Inferior parietal cortex (tissue), 1 donor: ENCODE results near the gene NCOA5.
"Not testable (repeated sequence)": the region's sequence is repeated elsewhere in the genome, so short reads cannot be mapped to it uniquely, and the experiment has no call there.

ENCODE experiments used
- DNase-seq: peaks from one replicate; pipeline ENCODE4 v3.0.0-alpha.2; 2016; ENCODE audit errors: extremely low spot score

Gene NCOA5

GRCh38 chr20:46091622-46092535 lies 2.1 kb upstream of the NCOA5 start:
- DNase-seq: not testable (repeated sequence)

GRCh38 chr20:46089167-46089416 lies 670 bp downstream of the NCOA5 start:
- no peak for DNase-seq

DNA sequence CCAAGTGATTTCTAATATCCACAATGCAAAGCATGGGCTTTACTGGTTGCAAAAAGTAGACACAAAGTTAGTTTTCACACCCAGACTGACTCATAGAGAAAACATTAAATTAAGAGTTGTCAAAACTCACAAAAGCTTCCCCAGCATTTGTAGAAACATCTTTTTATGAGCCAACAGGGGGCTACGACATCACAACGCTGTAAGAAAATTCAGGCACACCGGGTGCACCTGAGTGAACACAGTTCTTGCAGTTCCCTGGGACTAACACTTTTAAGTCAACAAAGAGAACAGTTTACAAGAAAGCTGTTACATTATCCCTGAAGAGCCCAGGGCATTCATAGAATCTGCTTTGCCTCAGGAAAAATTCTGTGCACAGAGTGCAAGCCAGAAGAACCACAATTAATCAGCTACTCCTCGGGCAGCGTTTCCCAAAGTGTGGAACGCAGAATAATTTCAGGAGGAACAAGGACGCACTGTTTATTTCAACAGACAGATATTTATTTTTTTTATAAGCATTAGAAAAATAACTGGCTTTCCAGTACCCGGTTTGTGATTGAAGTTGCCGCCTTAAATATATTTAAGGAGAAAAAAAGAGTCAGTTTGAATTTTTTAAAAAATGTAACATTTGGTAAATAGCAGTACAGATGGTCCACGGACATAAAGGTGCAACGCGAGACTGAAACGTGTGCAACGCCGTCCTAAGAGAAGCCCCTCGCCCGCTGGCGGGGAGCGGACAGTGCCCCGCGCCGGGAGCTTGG lies 1.2 kb downstream of the NCOA5 start:
- no peak for DNase-seq

- no peak for DNase-seq
Measured at GRCh38 chr20:46087161-46087560, 2.6 kb downstream of the NCOA5 start.

DNA sequence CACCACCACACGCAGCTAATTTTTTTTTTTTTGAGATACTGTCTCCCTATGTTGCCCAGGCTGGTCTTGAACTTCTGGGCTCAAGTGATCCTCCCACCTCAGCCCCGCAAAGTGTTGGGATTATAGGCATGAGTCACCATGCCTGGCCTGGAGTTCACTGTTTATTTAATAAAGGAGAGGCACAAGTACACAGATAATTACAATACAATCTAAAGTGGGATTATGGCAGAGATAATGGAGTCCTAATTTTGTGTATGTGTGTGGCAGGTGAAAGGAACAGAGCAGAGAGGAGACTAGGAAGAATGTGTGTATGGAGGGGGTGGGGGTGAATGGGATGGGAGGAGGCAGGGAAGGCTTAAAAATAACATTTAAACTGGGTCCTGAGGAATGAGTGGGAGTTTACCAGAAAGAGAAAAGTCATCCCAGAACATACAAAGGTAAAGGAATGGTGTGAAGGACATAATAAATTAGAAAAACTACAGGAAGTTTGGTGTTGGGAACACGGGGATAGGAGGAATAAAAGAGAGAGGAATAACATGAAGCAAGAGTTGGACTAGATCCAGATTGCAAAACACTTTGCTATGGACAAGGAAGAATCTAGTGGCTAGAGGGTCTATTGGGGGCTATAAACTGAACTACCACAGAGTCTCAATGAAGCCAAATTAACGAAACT lies 4.4 kb downstream of the NCOA5 start:
- DNase-seq: no peak

DNA sequence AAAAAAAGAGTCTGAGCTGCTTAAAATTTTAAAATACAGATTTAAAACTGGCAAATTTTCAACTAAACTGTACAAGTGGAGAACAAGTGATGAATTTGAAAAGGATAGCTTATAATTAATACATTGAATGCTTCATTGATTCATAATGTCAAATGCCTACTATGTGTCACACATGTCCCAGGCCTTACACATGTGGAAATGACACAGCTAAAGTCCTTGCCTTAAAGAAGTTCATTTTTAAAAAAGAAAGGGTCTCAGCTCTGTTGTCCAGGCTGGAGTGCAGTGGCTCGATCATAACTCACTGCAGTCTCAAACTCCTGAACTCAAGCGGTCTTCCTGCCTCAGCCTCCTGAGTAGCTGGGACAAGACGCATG lies 5.0 kb downstream of the NCOA5 start:
- DNase-seq: no peak

- no peak for DNase-seq
Measured at GRCh38 chr20:46083531-46084061, 6.2 kb downstream of the NCOA5 start.

GRCh38 chr20:46083101-46083500 lies 6.7 kb downstream of the NCOA5 start:
- no peak for DNase-seq

GRCh38 chr20:46081074-46081473 lies 8.7 kb downstream of the NCOA5 start:
- no peak for DNase-seq

GRCh38 chr20:46078954-46079353 lies 10.8 kb downstream of the NCOA5 start:
- DNase-seq: no peak

- no peak for DNase-seq
Measured at GRCh38 chr20:46077642-46078305, 12.0 kb downstream of the NCOA5 start.

- DNase-seq: no peak
Measured at GRCh38 chr20:46076806-46077205, 13.0 kb downstream of the NCOA5 start.

DNA sequence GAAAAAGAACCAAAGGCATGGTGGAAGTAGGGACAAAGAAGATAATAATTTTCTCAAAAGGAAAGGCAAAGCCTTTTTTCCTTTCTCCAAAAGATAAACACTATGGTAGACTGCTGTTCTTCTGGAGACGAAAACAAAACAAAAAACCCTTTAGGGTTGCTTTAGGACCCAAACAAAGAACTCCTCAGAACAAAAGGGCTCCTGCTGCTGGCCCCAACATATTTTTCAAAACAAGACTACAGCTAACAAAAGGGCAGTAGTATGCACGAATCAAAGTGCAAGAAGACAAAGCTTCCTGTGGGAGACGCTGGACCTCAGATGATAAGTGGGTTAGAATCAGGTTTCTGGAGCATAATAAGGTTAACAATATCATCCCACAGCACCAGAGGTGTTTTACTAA lies 15.8 kb downstream of the NCOA5 start:
- DNase-seq: no peak

GRCh38 chr20:46073443-46073842 lies 16.3 kb downstream of the NCOA5 start:
- no peak for DNase-seq

- no peak for DNase-seq
Measured at GRCh38 chr20:46073024-46073423, 16.7 kb downstream of the NCOA5 start.

DNA sequence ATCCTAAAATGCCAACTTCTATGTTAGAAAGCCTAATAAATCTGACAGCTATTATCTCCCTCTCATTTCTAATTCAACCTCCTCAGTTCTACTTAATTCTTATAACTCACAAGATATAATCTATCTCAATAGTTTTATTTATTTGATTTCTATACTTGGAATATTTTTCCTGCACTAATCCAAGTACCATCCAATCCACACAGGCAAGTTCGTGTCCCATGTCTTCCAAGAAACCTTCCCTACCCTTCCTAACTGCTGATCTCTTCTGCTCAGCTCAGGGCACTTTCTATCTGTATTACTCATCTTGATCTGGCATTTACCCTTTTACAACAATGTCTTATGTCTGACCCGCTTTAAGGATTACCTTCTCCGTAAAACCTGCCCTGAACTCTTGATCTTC lies 18.2 kb downstream of the NCOA5 start:
- DNase-seq: no peak

DNA sequence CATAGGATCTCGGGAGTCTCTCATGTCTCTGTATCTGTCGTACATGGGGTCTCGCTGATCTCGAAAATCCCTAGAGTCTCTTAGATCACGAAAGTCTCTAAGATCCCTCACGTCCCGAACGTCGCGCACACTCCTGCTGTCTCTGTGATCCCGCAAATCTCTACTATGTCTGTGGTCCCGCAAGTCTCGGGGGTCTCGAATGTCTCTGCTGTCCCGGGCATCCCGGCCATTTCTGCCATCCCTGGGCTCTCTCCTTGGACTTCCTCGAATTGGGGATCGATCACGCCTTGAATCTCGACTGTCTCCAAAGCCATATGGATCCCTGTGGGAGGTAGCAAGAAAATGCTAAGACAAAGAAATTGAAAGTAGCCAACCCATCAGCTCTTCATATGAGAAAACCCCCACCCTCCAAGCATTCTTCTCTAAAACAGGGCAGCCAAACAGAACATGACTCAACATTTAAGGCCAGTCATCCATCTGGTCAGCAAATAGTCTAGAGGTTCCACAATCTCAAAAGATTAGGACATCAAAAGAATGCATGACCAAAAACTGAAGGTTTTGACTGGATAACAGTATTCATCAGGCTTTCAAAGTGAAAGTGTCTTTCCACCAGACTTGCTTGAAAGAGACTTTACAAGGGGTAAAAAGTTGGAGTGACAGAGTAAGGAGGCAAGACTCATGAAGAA lies 19.4 kb downstream of the NCOA5 start:
- no peak for DNase-seq

- no peak for DNase-seq
Measured at GRCh38 chr20:46065691-46066090, 24.1 kb downstream of the NCOA5 start.

- DNase-seq: no peak
Measured at GRCh38 chr20:46065006-46065405, 24.8 kb downstream of the NCOA5 start.

DNA sequence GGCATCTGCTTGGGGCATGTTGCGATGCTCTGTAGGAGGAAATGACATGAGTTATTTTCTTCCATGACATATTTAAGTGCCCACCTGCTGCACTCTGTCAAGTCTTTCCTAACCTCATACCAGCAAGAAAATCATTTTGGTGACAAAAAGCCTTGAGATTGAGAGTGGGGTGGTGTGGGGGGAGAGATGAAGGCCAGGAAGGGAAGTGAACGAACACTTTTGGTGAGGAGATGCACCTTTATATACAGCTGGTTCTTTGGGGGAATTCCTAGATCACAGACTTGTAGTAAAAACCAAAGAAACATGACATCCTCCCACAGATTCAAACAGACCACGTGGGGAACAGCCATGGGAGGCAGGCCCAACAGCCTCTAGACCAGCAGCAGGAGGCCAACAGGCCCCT lies 26.1 kb downstream of the NCOA5 start:
- no peak for DNase-seq

- DNase-seq: no peak
Measured at GRCh38 chr20:46063151-46063550, 26.6 kb downstream of the NCOA5 start.
